DMS114 treated with DMSO at 0.1 percent for 48 hours (cell line): Measurements from ENCODE around the gene BCKDHA.
"Not testable (repeated sequence)": the region's sequence is repeated elsewhere in the genome, so short reads cannot be mapped to it uniquely, and the experiment has no call there.

Experiments used
- DNase-seq: peaks from one replicate; lab custom pipeline; 2025; ENCODE audit not compliant: unreplicated experiment; lab: John Stamatoyannopoulos, UW

Gene BCKDHA

GRCh38 chr19:41425174-41426115 is 27.8 kb downstream of the BCKDHA start:
- DNase-seq: no peak

GRCh38 chr19:41426116-41426841 is 28.7 kb downstream of the BCKDHA start:
- DNase-seq: no peak

- no peak for DNase-seq
Measured at GRCh38 chr19:41426952-41427646, 29.5 kb downstream of the BCKDHA start, which contains the start of gene B3GNT8. TSS of gene B3GNT8 (minus strand) at chr19:41427374. CDS start at chr19:41426778, 596 bp downstream.

GRCh38 chr19:41427647-41428480 is 30.2 kb downstream of the BCKDHA start:
- DNase-seq: no peak

- DNase-seq: no peak
Measured at GRCh38 chr19:41428481-41428859, 30.9 kb downstream of the BCKDHA start.

- DNase-seq: no peak
Measured at GRCh38 chr19:41430922-41431321, 33.3 kb downstream of the BCKDHA start.

- peak; percentile 49 for DNase-seq
Measured at GRCh38 chr19:41431426-41432386, 34.1 kb downstream of the BCKDHA start.

GRCh38 chr19:41433171-41433570 is 35.6 kb downstream of the BCKDHA start:
- DNase-seq: no peak

- no peak for DNase-seq
Measured at GRCh38 chr19:41434450-41434849, 36.8 kb downstream of the BCKDHA start.

- DNase-seq: not testable (repeated sequence)
Measured at GRCh38 chr19:41435376-41435775, 37.8 kb downstream of the BCKDHA start.

GRCh38 chr19:41435936-41436673 is 38.5 kb downstream of the BCKDHA start:
- no peak for DNase-seq

GRCh38 chr19:41436674-41436951 is 39.0 kb downstream of the BCKDHA start:
- no peak for DNase-seq

GRCh38 chr19:41437944-41438574 is 40.4 kb downstream of the BCKDHA start:
- DNase-seq: no peak

- DNase-seq: peak; percentile 98
Measured at GRCh38 chr19:41439441-41440222, 42.0 kb downstream of the BCKDHA start, which contains the start of gene DMAC2. TSS of gene DMAC2 (minus strand) at chr19:41439912. CDS start at chr19:41439899, 13 bp downstream.

GRCh38 chr19:41441321-41441945 is 43.8 kb downstream of the BCKDHA start:
- no peak for DNase-seq

- DNase-seq: no peak
Measured at GRCh38 chr19:41442473-41443355, 45.1 kb downstream of the BCKDHA start, which contains the start of gene ERICH4. TSS of gene ERICH4 (plus strand) at chr19:41443156. CDS start at chr19:41443170, 14 bp downstream.
